ENCODE measurements around the gene CBLC. TPM values are rescaled to one million over a fixed set of nuclear protein-coding genes. Genes with fewer than 3 reads are reported as not detected.

Gene CBLC
- total RNA-seq, 2 experiments from 2014 or later = not detected

- intact Hi-C loops (cut with micrococcal nuclease) = no loop called here
- CTCF ChIA-PET = interaction anchor here (0.7 to 1.6 kb wide), 3 partner anchors 17 to 51 kb away, joined by 3 to 5 read pairs (median 3); no protein-coding TSS in a partner anchor
- no peak overlapping the region for H3K4me3 Mint-ChIP-seq
- no peak overlapping the region for H3K27ac Mint-ChIP-seq
- peaks cover 21% of the 10 kb centered on the region for H3K4me1 Mint-ChIP-seq (ENCODE audit: low read depth)
- DNase-seq = no peak
- H3K9me3 Mint-ChIP-seq = no peaks in the 10 kb centered on the region
- H3K36me3 Mint-ChIP-seq (ENCODE audit: low read depth) = no peaks in the 10 kb centered on the region
- H3K27me3 Mint-ChIP-seq (ENCODE audit: low read depth) = no peaks in the 10 kb centered on the region
Measured at GRCh38 chr19:44740351-44740824, 37.3 kb upstream of the CBLC start.

GRCh38 chr19:44741258-44741731 lies 36.4 kb upstream of the CBLC start:
- peaks cover 28% of the 10 kb centered on the region for H3K4me1 Mint-ChIP-seq (ENCODE audit: low read depth)
- H3K27me3 Mint-ChIP-seq (ENCODE audit: low read depth) = no peaks in the 10 kb centered on the region
- no peaks in the 10 kb centered on the region for H3K36me3 Mint-ChIP-seq (ENCODE audit: low read depth)
- no peaks in the 10 kb centered on the region for H3K9me3 Mint-ChIP-seq
- peak overlapping the region; percentile 59 for H3K27ac Mint-ChIP-seq
- intact Hi-C loops (cut with micrococcal nuclease) = no loop called here
- H3K4me3 Mint-ChIP-seq = no peak overlapping the region
- CTCF ChIA-PET = interaction anchor here (0.6 to 3.9 kb wide), 3 partner anchors 17 to 318 kb away, joined by 3 to 20 read pairs (median 5); no protein-coding TSS in a partner anchor
- DNase-seq = no peak

- DNase-seq = peak; percentile 58
- CTCF ChIA-PET = interaction anchor here (1.6 to 3.9 kb wide), 3 partner anchors 18 to 52 kb away, joined by 5 to 20 read pairs (median 7); no protein-coding TSS in a partner anchor
- Mint-ChIP-seq H3K27ac (no peak overlapping the region), H3K27me3 (ENCODE audit: low read depth) (no peaks in the 10 kb centered on the region), H3K4me1 (ENCODE audit: low read depth) (peaks cover 34% of the 10 kb centered on the region), H3K9me3 (no peaks in the 10 kb centered on the region), H3K36me3 (ENCODE audit: low read depth) (no peaks in the 10 kb centered on the region), H3K4me3 (no peak overlapping the region)
- intact Hi-C loops (cut with micrococcal nuclease) = no loop called here
Measured at GRCh38 chr19:44741841-44742329, 35.8 kb upstream of the CBLC start.

DNA sequence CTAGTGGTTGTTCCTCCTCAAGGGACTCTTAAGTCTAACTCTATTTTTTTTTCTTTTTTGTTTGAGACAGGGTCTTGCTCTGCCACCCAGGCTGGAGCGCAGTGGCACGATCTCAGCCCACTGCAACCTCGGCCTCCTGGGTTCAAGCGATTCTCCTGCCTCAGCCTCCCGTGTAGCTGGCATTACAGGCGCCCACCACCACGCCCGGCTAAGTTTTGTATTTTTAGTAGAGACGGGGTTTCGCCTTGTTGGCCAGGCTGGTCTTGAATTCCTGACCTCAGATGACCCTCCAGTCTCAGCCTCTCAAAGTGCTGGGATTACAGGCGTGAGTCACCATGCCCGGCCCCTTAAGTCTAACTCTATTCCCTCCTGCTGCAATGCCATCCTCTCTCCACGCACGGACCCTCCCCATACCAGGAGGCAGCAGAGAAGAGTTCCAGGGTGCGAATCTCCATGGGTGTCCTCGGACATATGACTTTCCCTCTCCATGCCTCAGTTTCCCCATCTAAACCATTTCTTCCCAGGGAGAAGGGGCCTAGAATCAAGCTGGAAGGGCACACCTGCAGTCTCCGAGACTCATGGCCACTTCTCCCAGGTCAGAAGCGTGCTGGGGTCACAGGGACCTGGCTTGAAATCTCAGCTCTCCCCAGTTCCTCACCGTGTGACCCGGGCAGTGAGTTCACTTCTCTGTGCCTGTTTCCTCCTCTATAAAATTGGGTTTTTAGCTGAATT lies 35.2 kb upstream of the CBLC start:
- H3K36me3 Mint-ChIP-seq (ENCODE audit: low read depth) = peaks cover under 1% of the 10 kb centered on the region
- DNase-seq = no peak
- peaks cover 37% of the 10 kb centered on the region for H3K4me1 Mint-ChIP-seq (ENCODE audit: low read depth)
- CTCF ChIA-PET = interaction anchor here (1.6 to 3.9 kb wide), 2 partner anchors 18 to 28 kb away, joined by 7 to 20 read pairs; no protein-coding TSS in a partner anchor
- no peak overlapping the region for H3K4me3 Mint-ChIP-seq
- intact Hi-C loops (cut with micrococcal nuclease) = no loop called here
- no peaks in the 10 kb centered on the region for H3K9me3 Mint-ChIP-seq
- no peaks in the 10 kb centered on the region for H3K27me3 Mint-ChIP-seq (ENCODE audit: low read depth)
- H3K27ac Mint-ChIP-seq = no peak overlapping the region

DNA sequence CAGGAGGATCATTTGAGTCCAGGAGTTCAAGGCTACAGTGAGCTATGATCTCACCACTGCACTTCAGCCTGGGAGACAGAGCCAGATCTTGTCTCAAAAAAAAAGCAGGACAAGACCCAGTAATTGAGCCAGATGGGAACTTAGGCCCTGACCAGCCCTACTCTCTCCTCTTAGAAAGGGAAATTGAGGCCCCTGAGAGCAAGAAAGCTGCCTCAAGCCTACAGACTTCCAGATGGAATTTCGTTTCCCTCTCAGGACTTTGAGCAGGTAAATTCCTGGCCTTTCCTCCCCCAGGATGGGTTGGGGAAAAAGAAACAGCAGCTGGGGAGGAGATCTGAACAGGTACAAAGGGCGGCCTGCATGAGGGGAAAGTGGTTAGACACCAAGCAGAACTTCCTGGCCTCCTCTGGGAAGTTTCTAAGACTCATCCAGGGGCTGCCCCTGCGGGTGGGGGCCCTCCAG lies 32.8 kb upstream of the CBLC start:
- Mint-ChIP-seq H3K9me3 (no peaks in the 10 kb centered on the region), H3K27me3 (ENCODE audit: low read depth) (no peaks in the 10 kb centered on the region), H3K4me1 (ENCODE audit: low read depth) (peaks cover 43% of the 10 kb centered on the region), H3K4me3 (no peak overlapping the region), H3K27ac (no peak overlapping the region), H3K36me3 (ENCODE audit: low read depth) (peaks cover 15% of the 10 kb centered on the region)
- no peak for DNase-seq
- intact Hi-C loops (cut with micrococcal nuclease) = loop anchor here (1.0 to 5.0 kb wide), 2 partner anchors 9 to 432 kb away; partner anchors contain the start of genes BLOC1S3 and TRAPPC6A
- CTCF ChIA-PET = interaction anchor here (0.6 to 3.9 kb wide), 4 partner anchors 21 to 115 kb away, joined by 3 to 20 read pairs (median 3); no protein-coding TSS in a partner anchor

DNA sequence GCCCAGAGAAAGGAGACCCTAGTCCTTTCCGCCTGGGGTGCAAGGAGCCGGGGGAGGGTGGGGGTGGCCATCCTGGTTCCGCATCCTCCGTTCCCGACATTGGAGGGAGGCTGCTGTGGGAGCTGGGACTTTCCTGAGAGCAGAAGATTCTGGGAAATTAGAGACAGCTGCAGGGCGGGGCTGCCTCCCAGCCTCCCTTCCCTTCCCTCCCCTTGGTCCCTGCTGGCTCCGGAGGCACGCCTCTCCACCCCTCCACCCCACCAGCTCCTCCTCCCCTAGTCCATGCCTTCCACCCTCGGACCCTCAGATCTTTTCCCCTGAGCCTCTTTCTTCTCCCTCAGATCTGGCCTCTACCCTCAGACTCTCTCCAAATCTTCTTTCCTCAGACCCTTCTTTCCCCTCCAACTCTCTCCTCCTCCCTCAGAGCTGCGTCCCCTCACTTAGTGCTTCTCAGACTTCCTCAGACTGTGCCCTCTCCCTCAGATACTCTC lies 32.3 kb upstream of the CBLC start:
- H3K27ac Mint-ChIP-seq = peak overlapping the region; percentile 65
- no peak overlapping the region for H3K4me3 Mint-ChIP-seq
- H3K9me3 Mint-ChIP-seq = no peaks in the 10 kb centered on the region
- peaks cover 19% of the 10 kb centered on the region for H3K36me3 Mint-ChIP-seq (ENCODE audit: low read depth)
- intact Hi-C loops (cut with micrococcal nuclease) = loop anchor here (1.0 to 5.0 kb wide), 2 partner anchors 9 to 432 kb away; partner anchors contain the start of genes BLOC1S3 and TRAPPC6A
- CTCF ChIA-PET = interaction anchor here (0.7 kb wide), 1 partner anchor 56 kb away, joined by 3 read pairs; no protein-coding TSS in a partner anchor
- H3K27me3 Mint-ChIP-seq (ENCODE audit: low read depth) = no peaks in the 10 kb centered on the region
- H3K4me1 Mint-ChIP-seq (ENCODE audit: low read depth) = peaks cover 46% of the 10 kb centered on the region
- DNase-seq = no peak

GRCh38 chr19:44745887-44746600 lies 31.6 kb upstream of the CBLC start:
- intact Hi-C loops (cut with micrococcal nuclease) = loop anchor here (1.0 to 5.0 kb wide), 2 partner anchors 8 to 431 kb away; partner anchors contain the start of genes BLOC1S3 and TRAPPC6A
- Mint-ChIP-seq H3K4me1 (ENCODE audit: low read depth) (peaks cover 53% of the 10 kb centered on the region), H3K27ac (peak overlapping the region; percentile 65), H3K27me3 (ENCODE audit: low read depth) (no peaks in the 10 kb centered on the region), H3K9me3 (no peaks in the 10 kb centered on the region), H3K4me3 (peak overlapping the region; percentile 5), H3K36me3 (ENCODE audit: low read depth) (peaks cover 26% of the 10 kb centered on the region)
- CTCF ChIA-PET = interaction anchor here (0.6 kb wide), 1 partner anchor 923 kb away, joined by 4 read pairs; no protein-coding TSS in a partner anchor
- DNase-seq = no peak

- no peaks in the 10 kb centered on the region for H3K27me3 Mint-ChIP-seq (ENCODE audit: low read depth)
- H3K4me3 Mint-ChIP-seq = peak overlapping the region; percentile 87
- no peaks in the 10 kb centered on the region for H3K9me3 Mint-ChIP-seq
- H3K4me1 Mint-ChIP-seq (ENCODE audit: low read depth) = peaks cover 56% of the 10 kb centered on the region
- peak overlapping the region; percentile 95 for H3K27ac Mint-ChIP-seq
- DNase-seq = no peak
- intact Hi-C loops (cut with micrococcal nuclease) = loop anchor here (5.0 kb wide), 1 partner anchor 431 kb away; the partner anchor contains the start of genes BLOC1S3 and TRAPPC6A
- CTCF ChIA-PET = interaction anchor here (0.6 kb wide), 1 partner anchor 923 kb away, joined by 4 read pairs; no protein-coding TSS in a partner anchor
- peaks cover 31% of the 10 kb centered on the region for H3K36me3 Mint-ChIP-seq (ENCODE audit: low read depth)
Measured at GRCh38 chr19:44746616-44746945, 31.1 kb upstream of the CBLC start.

DNA sequence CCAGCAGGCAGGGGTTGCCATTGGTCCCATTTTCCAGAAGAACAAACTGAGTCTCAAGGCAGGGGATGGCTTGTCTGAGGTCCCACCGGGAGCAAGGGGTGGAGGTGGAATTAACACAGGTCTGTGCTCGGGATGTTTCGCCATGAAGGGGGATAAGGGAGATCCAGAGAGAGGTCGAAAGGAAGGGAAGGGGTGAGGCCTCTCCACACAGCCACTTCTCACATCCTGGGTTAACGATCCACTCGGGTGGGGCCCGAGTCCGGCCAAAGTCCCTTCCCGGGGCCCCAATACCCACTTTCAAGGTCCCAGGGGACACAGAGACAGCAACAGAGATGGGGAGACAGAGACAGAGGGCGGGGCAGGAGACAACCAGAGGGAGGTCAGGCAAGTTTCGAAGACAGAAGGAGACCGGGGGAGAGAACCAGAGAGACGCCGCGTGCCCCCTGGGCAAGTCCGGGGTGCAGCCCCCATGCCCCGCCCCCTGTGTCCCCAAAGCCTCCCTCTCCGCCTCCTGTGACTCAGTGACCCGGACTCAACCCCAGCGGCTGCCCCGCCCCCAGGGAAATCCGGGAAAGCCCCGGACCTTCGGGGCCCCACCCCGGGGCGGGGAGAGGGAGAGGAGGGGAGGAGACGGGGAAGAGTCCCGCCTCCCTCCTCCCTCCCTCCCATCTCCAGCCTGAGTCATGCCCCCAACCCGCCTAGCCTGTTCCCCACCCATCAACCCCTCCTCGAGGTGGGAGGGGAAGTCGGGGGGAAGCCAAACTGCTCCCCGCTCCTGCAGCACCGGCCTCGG lies 30.5 kb upstream of the CBLC start:
- Mint-ChIP-seq H3K27ac (peak overlapping the region; percentile 95), H3K9me3 (no peaks in the 10 kb centered on the region), H3K4me3 (peak overlapping the region; percentile 87), H3K27me3 (ENCODE audit: low read depth) (no peaks in the 10 kb centered on the region), H3K4me1 (ENCODE audit: low read depth) (peaks cover 56% of the 10 kb centered on the region), H3K36me3 (ENCODE audit: low read depth) (peaks cover 37% of the 10 kb centered on the region)
- CTCF ChIA-PET = no interaction called here
- DNase-seq = peak; percentile 97
- intact Hi-C loops (cut with micrococcal nuclease) = loop anchor here (1.0 to 5.0 kb wide), 2 partner anchors 23 to 430 kb away; partner anchors contain the start of genes BLOC1S3 and TRAPPC6A

DNA sequence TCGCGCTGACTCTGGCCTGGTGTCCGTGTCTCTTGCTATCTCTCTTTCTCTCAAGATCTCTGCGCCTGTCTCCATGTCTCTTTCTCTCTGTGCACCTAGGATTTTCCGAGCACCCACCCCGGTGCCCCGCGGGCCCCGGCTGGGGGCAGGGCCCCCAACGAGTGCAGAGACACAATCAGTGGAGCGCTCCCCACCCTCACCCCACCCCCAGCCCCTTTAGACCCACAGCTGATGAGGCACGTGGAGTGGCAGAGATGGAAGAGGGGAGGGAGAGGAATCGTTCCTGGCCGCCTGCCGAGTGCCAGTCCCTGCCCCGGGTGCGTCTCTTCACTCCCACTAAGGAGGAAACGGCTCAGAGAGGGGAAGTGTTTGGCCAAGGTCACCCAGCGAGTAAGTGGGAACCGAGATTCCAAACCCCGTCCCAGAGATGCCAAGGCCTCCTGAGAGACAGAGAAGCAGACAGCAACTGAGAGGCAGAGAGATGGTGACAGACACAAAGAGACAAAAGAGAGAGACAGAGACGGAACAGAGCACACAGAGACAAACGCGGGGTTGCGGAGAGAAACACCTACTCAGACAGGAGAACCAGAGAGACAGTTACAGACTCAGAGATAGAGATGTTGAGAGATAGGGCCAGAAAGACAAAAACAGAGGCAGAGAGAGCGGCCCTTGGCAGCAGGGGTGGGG lies 29.8 kb upstream of the CBLC start:
- no peaks in the 10 kb centered on the region for H3K27me3 Mint-ChIP-seq (ENCODE audit: low read depth)
- CTCF ChIA-PET = no interaction called here
- peaks cover 59% of the 10 kb centered on the region for H3K4me1 Mint-ChIP-seq (ENCODE audit: low read depth)
- H3K36me3 Mint-ChIP-seq (ENCODE audit: low read depth) = peaks cover 44% of the 10 kb centered on the region
- H3K9me3 Mint-ChIP-seq = no peaks in the 10 kb centered on the region
- no peak for DNase-seq
- H3K4me3 Mint-ChIP-seq = peak overlapping the region; percentile 87
- intact Hi-C loops (cut with micrococcal nuclease) = loop anchor here (1.0 to 5.0 kb wide), 4 partner anchors 22 to 993 kb away; partner anchors contain the start of genes BLOC1S3, SMG9 and TRAPPC6A
- peak overlapping the region; percentile 95 for H3K27ac Mint-ChIP-seq

All from activated naive CD4-positive, alpha-beta T cell treated with anti-CD3 and anti-CD28 coated beads for 36 hours (primary cell).